GM12878 (cell line): ENCODE measurements around the gene DRD2. TPM values are rescaled to one million over a fixed set of nuclear protein-coding genes. Genes with fewer than 3 reads are reported as not detected.

ENCODE experiments used
- ATAC-seq: fragments of 200-7000 bp; cut with Tn5 transposase; 3 replicates; pipeline ENCODE4 v1.9.1; 2020; ENCODE audit warnings: mild to moderate bottlenecking, moderate library complexity
- BruUV-seq: library from RNA; stranded (reverse); fragments of 400-500 nt; replicated peaks from 2 replicates; lab custom pipeline; 2021; lab: Mats Ljungman, UMichigan
- CTCF ChIA-PET: fragments of 300-600 bp; sonication (Branson Sonifier 250); formaldehyde crosslinking; extraction: SDS; loops from one replicate; lab custom pipeline; 2021; ENCODE audit warnings: inconsistent platforms; lab: Yijun Ruan, JAX
- POLR2A ChIA-PET: fragments of 350-600 bp; formaldehyde crosslinking; extraction: SDS; loops from one replicate; lab custom pipeline; 2021; ENCODE audit warnings: inconsistent platforms; lab: Charles Lee
- RAD21 ChIA-PET: fragments of 300-600 bp; sonication (Branson Sonifier 250); formaldehyde crosslinking; loops from one replicate; lab custom pipeline; 2023; ENCODE audit warnings: antibody characterized with exemption; ENCODE audit not compliant: unreplicated experiment; lab: Charles Lee
- SMC1A ChIA-PET: fragments of 300-600 bp; sonication (Branson Sonifier 250); formaldehyde crosslinking; loops from one replicate; lab custom pipeline; 2023; ENCODE audit not compliant: unreplicated experiment, uncharacterized antibody; lab: Charles Lee
- DNase-seq: peaks from one replicate; pipeline ENCODE4 v3.0.0-alpha.2; 2011; ENCODE audit warnings: low read depth, low spot score
- FAIRE-seq: peaks from 3 replicates; lab custom pipeline; 2011; peaks lifted over from hg19 to GRCh38; lab: Jason Lieb, UNC
- H2AFZ ChIP-seq: 2 replicates; pipeline ENCODE4 v1.6.0; 2011; ENCODE audit warnings: low read depth, low read length, control low read depth; ENCODE audit not compliant: control insufficient read depth
- H3K27ac ChIP-seq: 2 replicates; pipeline ENCODE4 v1.5.1; 2011; ENCODE audit warnings: control low read depth; ENCODE audit not compliant: control insufficient read depth, insufficient read depth
- H3K27me3 ChIP-seq, 2 experiments: replicated peaks in 1 of 2; 2 replicates each; pipeline versions ENCODE4 v1.6.0 to v1.6.1; 2011; ENCODE audit warnings: low read length in 1 of 2; ENCODE audit not compliant: control insufficient read depth in 2 of 2, insufficient read depth in 2 of 2
- H3K36me3 ChIP-seq, 2 experiments: 2 replicates each; pipeline ENCODE4 v1.5.1; 2011; ENCODE audit warnings: low read length in 1 of 2; ENCODE audit not compliant: control insufficient read depth in 2 of 2, insufficient read depth in 2 of 2
- H3K4me1 ChIP-seq: 2 replicates; pipeline ENCODE4 v1.6.1; 2011; ENCODE audit warnings: mild to moderate bottlenecking, low read length, moderate library complexity, mixed read lengths; ENCODE audit not compliant: control insufficient read depth, insufficient read depth
- H3K4me2 ChIP-seq: 2 replicates; pipeline ENCODE4 v1.6.0; 2011; ENCODE audit warnings: control low read depth; ENCODE audit not compliant: control insufficient read depth, insufficient read depth
- H3K4me3 ChIP-seq: fragments of 200-600 bp; sonication (generic); 2 replicates; pipeline ENCODE4 v1.5.1; 2016
- H3K79me2 ChIP-seq: 2 replicates; pipeline ENCODE4 v1.6.0; 2011; ENCODE audit warnings: low read length; ENCODE audit not compliant: control insufficient read depth, insufficient read depth
- H3K9ac ChIP-seq: 2 replicates; pipeline ENCODE4 v1.8.0; 2011; ENCODE audit warnings: low read length, control low read depth, mixed read lengths; ENCODE audit not compliant: control insufficient read depth, insufficient read depth
- H3K9me3 ChIP-seq: replicated peaks from 3 replicates; pipeline ENCODE4 v1.5.1; 2011; ENCODE audit warnings: mild to moderate bottlenecking, low read length; ENCODE audit not compliant: control insufficient read depth, insufficient read depth
- H4K20me1 ChIP-seq: 2 replicates; pipeline ENCODE4 v1.6.0; 2011; ENCODE audit not compliant: control insufficient read depth, insufficient read depth
- ELK1 ChIP-seq: IDR thresholded peaks from 2 replicates; pipeline ENCODE4 v1.6.1; 2012; ENCODE audit warnings: low read depth, low read length, improper control_type of control experiment
- FOXM1 ChIP-seq: IDR thresholded peaks from 2 replicates; pipeline ENCODE4 v1.6.1; 2012; ENCODE audit warnings: low read depth, mild to moderate bottlenecking, inconsistent platforms, low read length, moderate library complexity
- IKZF1 ChIP-seq: fragments of 450-650 bp; conservative IDR thresholded peaks from 2 replicates; pipeline ENCODE4 v1.6.1; 2017; ENCODE audit warnings: antibody characterized with exemption, mild to moderate bottlenecking
- IRF4 ChIP-seq: IDR thresholded peaks from 2 replicates; pipeline ENCODE4 v1.6.1; 2011; ENCODE audit warnings: low read depth, low read length
- KAT2A ChIP-seq: conservative IDR thresholded peaks from 2 replicates; pipeline ENCODE4 v1.6.1; 2011; ENCODE audit warnings: low read depth, low read length; ENCODE audit not compliant: control insufficient read depth
- LARP7 ChIP-seq: fragments of 450-650 bp; IDR thresholded peaks from 2 replicates; pipeline ENCODE4 v1.6.1; 2017; ENCODE audit warnings: mild to moderate bottlenecking
- MYC ChIP-seq: IDR thresholded peaks from 2 replicates; pipeline ENCODE4 v1.6.1; 2011; ENCODE audit warnings: mild to moderate bottlenecking, low read length, moderate library complexity, inconsistent platforms; ENCODE audit not compliant: insufficient read depth, insufficient replicate concordance, insufficient read length, severe bottlenecking
- NBN ChIP-seq: fragments of 450-650 bp; IDR thresholded peaks from 2 replicates; pipeline ENCODE4 v1.6.1; 2016
- NR2C1 ChIP-seq: fragments of 450-650 bp; IDR thresholded peaks from 2 replicates; pipeline ENCODE4 v1.6.1; 2017; ENCODE audit warnings: antibody characterized with exemption, mild to moderate bottlenecking, moderate library complexity
- NR2F1 ChIP-seq: fragments of 450-650 bp; conservative IDR thresholded peaks from 2 replicates; pipeline ENCODE4 v1.6.1; 2017; ENCODE audit warnings: mild to moderate bottlenecking
- POLR2AphosphoS2 ChIP-seq: IDR thresholded peaks from 2 replicates; pipeline ENCODE4 v1.6.1; 2011; ENCODE audit warnings: low read depth, mild to moderate bottlenecking, low read length, improper control_type of control experiment, moderate library complexity
- RB1 ChIP-seq: fragments of 450-650 bp; formaldehyde crosslinking; IDR thresholded peaks from 2 replicates; pipeline ENCODE4 v1.6.1; 2017; ENCODE audit warnings: mild to moderate bottlenecking, borderline replicate concordance
- RUNX3 ChIP-seq: IDR thresholded peaks from 2 replicates; pipeline ENCODE4 v1.6.1; 2012; ENCODE audit warnings: low read length, inconsistent platforms
- SMARCA5 ChIP-seq: fragments of 450-650 bp; IDR thresholded peaks from 2 replicates; pipeline ENCODE4 v1.6.1; 2017; ENCODE audit warnings: mild to moderate bottlenecking
- STAT1 ChIP-seq: fragments of 450-650 bp; conservative IDR thresholded peaks from 2 replicates; pipeline ENCODE4 v1.6.1; 2014; ENCODE audit warnings: antibody characterized with exemption, mild to moderate bottlenecking
- SUZ12 ChIP-seq: fragments of 200-600 bp; sonication (generic); IDR thresholded peaks from one replicate; pipeline ENCODE4 v1.6.1; 2018; ENCODE audit warnings: antibody characterized with exemption, mild to moderate bottlenecking; ENCODE audit not compliant: unreplicated experiment
- TAF1 ChIP-seq: IDR thresholded peaks from 2 replicates; pipeline ENCODE4 v1.6.1; 2011; ENCODE audit warnings: mild to moderate bottlenecking, low read depth, low read length, borderline replicate concordance
- YY1 ChIP-seq: IDR thresholded peaks from 2 replicates; pipeline ENCODE4 v1.6.1; 2011; ENCODE audit warnings: low read depth, mild to moderate bottlenecking, low read length
- WGBS: methylation state at CpG from one replicate; pipeline ENCODE4 v1.1.6; 2016; ENCODE audit warnings: low lambda C conversion rate; ENCODE audit not compliant: insufficient replicate concordance, insufficient coverage; ENCODE audit errors: missing lambda C conversion rate; 5-methylcytosine and 5-hydroxymethylcytosine counted together
- in situ Hi-C: fragments of 300-500 bp; cut with MboI; formaldehyde crosslinking; loops from 9 replicates; pipeline ENCODE4 v1.14.3; 2018; ENCODE audit warnings: mixed read lengths
- intact Hi-C: fragments of 100-400 bp; cut with micrococcal nuclease; formaldehyde crosslinking; loops from one replicate; pipeline ENCODE4 v1.14.2; 2022; ENCODE audit not compliant: unreplicated experiment
- polyA plus RNA-seq, 11 experiments: library from polyadenylated mRNA; depleted of rRNA in 4 of 11; unstranded in 6 of 11; stranded (reverse) in 5 of 11; fragments of >200 nt; fragmentation: Nextera tagmentation in 4 of 11; fragmentation: Illumina TruSeq in 1 of 11; extraction: Ambion mirVana in 4 of 11; extraction: Trizol in 1 of 11; gene quantifications; 1 replicate in 1 of 11; 2 replicates in 10 of 11; pipeline versions ENCODE4 v1.2.1 to v1.2.3, GENCODE V29; 2011 to 2016; ENCODE audit warnings: inconsistent platforms in 2 of 11, missing spikeins in 2 of 11, low read depth in 1 of 11
- total RNA-seq, 4 experiments: library from RNA; depleted of rRNA in 3 of 4; stranded (reverse); fragments of >200 nt in 3 of 4; fragmentation: Illumina TruSeq in 1 of 4; extraction: Trizol in 1 of 4; gene quantifications; 2 replicates each; pipeline versions ENCODE4 v1.2.1 to v1.2.3, GENCODE V29; 2013 to 2021
- TF ChIP-seq, protein P1 (sequence below): fragments of 450-650 bp; IDR thresholded peaks from 2 replicates; pipeline ENCODE4 v1.6.1; 2017; ENCODE audit warnings: mild to moderate bottlenecking, moderate library complexity
- TF ChIP-seq, protein P2 (sequence below): fragments of 450-650 bp; conservative IDR thresholded peaks from 2 replicates; pipeline ENCODE4 v1.6.1; 2017; ENCODE audit warnings: mild to moderate bottlenecking, moderate library complexity

The DRD2 gene
- total and polyA plus RNA-seq, 10 of the 15 experiments (the other 5 are each of a cell fraction or from before 2014, with no cell fraction given): not detected

- in situ Hi-C loops (no loop called here), intact Hi-C loops (no loop called here)
- TF ChIP-seq TAF1 (no peak), POLR2AphosphoS2 (no peak), SMARCA5 (no peak), NBN (no peak), RB1 (no peak), LARP7 (no peak), STAT1 (no peak), SUZ12 (no peak), KAT2A (no peak), IKZF1 (no peak), NR2F1 (no peak), NR2C1 (no peak), FOXM1 (no peak), RUNX3 (no peak), ELK1 (no peak), IRF4 (no peak), YY1 (no peak), MYC (no peak)
- TF ChIP-seq, protein P1, sequence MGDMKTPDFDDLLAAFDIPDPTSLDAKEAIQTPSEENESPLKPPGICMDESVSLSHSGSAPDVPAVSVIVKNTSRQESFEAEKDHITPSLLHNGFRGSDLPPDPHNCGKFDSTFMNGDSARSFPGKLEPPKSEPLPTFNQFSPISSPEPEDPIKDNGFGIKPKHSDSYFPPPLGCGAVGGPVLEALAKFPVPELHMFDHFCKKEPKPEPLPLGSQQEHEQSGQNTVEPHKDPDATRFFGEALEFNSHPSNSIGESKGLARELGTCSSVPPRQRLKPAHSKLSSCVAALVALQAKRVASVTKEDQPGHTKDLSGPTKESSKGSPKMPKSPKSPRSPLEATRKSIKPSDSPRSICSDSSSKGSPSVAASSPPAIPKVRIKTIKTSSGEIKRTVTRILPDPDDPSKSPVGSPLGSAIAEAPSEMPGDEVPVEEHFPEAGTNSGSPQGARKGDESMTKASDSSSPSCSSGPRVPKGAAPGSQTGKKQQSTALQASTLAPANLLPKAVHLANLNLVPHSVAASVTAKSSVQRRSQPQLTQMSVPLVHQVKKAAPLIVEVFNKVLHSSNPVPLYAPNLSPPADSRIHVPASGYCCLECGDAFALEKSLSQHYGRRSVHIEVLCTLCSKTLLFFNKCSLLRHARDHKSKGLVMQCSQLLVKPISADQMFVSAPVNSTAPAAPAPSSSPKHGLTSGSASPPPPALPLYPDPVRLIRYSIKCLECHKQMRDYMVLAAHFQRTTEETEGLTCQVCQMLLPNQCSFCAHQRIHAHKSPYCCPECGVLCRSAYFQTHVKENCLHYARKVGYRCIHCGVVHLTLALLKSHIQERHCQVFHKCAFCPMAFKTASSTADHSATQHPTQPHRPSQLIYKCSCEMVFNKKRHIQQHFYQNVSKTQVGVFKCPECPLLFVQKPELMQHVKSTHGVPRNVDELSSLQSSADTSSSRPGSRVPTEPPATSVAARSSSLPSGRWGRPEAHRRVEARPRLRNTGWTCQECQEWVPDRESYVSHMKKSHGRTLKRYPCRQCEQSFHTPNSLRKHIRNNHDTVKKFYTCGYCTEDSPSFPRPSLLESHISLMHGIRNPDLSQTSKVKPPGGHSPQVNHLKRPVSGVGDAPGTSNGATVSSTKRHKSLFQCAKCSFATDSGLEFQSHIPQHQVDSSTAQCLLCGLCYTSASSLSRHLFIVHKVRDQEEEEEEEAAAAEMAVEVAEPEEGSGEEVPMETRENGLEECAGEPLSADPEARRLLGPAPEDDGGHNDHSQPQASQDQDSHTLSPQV: no peak
- TF ChIP-seq, protein P2, sequence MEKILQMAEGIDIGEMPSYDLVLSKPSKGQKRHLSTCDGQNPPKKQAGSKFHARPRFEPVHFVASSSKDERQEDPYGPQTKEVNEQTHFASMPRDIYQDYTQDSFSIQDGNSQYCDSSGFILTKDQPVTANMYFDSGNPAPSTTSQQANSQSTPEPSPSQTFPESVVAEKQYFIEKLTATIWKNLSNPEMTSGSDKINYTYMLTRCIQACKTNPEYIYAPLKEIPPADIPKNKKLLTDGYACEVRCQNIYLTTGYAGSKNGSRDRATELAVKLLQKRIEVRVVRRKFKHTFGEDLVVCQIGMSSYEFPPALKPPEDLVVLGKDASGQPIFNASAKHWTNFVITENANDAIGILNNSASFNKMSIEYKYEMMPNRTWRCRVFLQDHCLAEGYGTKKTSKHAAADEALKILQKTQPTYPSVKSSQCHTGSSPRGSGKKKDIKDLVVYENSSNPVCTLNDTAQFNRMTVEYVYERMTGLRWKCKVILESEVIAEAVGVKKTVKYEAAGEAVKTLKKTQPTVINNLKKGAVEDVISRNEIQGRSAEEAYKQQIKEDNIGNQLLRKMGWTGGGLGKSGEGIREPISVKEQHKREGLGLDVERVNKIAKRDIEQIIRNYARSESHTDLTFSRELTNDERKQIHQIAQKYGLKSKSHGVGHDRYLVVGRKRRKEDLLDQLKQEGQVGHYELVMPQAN: no peak
- ChIA-PET CTCF (no interaction called here), SMC1A (no interaction called here), POLR2A (no interaction called here), RAD21 (no interaction called here)
- WGBS: 0% methylated on average over 3 of the region's 3 CpGs
- Histone ChIP-seq H3K4me3 (no peak overlapping the region), H3K4me1 (no peaks in the 10 kb centered on the region), H3K79me2 (no peaks in the 10 kb centered on the region), H3K9ac (no peak overlapping the region), H3K27ac (no peak overlapping the region), H2AFZ (no peak overlapping the region), H3K4me2 (no peak overlapping the region), H3K9me3 (no peaks in the 10 kb centered on the region), H3K27me3 (peaks cover 0 to 2% of the 10 kb centered on the region in 2 experiments; a peak in 2 of 4 replicates), H4K20me1 (no peaks in the 10 kb centered on the region), H3K36me3 (no peaks in the 10 kb centered on the region)
- FAIRE-seq (no peak), ATAC-seq (no peak), DNase-seq (no peak)
- no TSS peak for BruUV-seq
Observed at GRCh38 chr11:113460469-113460868, 14.7 kb downstream of the DRD2 start.
